ENCODE results near the gene C10orf90. TPM values are rescaled to one million over a fixed set of nuclear protein-coding genes. Genes with fewer than 3 reads are reported as not detected.

C10orf90 gene
- total RNA-seq, 1 experiment from 2014 or later, result 0.59 TPM

DNA sequence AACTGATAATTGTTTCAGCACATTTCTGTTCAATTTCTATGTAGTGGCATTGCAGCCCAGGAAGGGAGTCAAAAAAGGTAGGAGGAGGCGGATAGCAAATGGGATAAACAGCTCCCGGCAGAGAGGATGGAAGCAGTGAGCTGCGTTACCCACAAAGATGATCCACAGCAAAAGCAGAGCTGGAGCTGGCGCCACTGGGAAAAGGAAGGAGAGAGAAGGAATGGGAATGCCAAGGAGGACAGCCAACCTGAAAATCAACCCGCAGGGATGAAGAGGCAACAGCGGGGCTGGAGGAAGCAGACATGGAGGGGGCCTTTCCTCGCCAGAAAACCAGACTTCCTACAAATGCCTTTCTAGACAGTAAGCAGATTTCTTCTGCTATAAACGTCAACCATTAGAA, 199.5 kb downstream of the C10orf90 start:
- H4K20me1 ChIP-seq (ENCODE audit: insufficient read depth), result no peaks in the 10 kb centered on the region
- H3K36me3 ChIP-seq (ENCODE audit: low read depth), result no peaks in the 10 kb centered on the region
- H3K4me3 ChIP-seq, result no peak overlapping the region
- H3F3A ChIP-seq (ENCODE audit: insufficient read depth, low read depth), result no peaks in the 10 kb centered on the region
- no peak overlapping the region for H3K27ac ChIP-seq
- no peak overlapping the region for H2AFZ ChIP-seq
- ChIA-PET CTCF (no interaction called here), POLR2A (ENCODE audit: unreplicated experiment) (no interaction called here)
- no peaks in the 10 kb centered on the region for H3K27me3 ChIP-seq (ENCODE audit: insufficient read depth, low read depth)
- intact Hi-C loops (cut with micrococcal nuclease; ENCODE audit: unreplicated experiment), result no loop called here
- no TSS peak for BruUV-seq (replicated peaks)
- no peak overlapping the region for H3K4me2 ChIP-seq
- TF ChIP-seq, protein P1, sequence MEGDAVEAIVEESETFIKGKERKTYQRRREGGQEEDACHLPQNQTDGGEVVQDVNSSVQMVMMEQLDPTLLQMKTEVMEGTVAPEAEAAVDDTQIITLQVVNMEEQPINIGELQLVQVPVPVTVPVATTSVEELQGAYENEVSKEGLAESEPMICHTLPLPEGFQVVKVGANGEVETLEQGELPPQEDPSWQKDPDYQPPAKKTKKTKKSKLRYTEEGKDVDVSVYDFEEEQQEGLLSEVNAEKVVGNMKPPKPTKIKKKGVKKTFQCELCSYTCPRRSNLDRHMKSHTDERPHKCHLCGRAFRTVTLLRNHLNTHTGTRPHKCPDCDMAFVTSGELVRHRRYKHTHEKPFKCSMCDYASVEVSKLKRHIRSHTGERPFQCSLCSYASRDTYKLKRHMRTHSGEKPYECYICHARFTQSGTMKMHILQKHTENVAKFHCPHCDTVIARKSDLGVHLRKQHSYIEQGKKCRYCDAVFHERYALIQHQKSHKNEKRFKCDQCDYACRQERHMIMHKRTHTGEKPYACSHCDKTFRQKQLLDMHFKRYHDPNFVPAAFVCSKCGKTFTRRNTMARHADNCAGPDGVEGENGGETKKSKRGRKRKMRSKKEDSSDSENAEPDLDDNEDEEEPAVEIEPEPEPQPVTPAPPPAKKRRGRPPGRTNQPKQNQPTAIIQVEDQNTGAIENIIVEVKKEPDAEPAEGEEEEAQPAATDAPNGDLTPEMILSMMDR (conservative IDR thresholded peaks at IDR 0.05), result no peak
- no peak for TF ChIP-seq EZH2 (IDR thresholded peaks at IDR 0.05; ENCODE audit: low read depth)
- no peaks in the 10 kb centered on the region for H3K9me2 ChIP-seq (ENCODE audit: insufficient read depth)
- no peaks in the 10 kb centered on the region for H3K4me1 ChIP-seq (replicated peaks; ENCODE audit: insufficient read depth)
- DNase-seq, result no peak
- no peaks in the 10 kb centered on the region for H3K79me2 ChIP-seq (ENCODE audit: low read depth)
- no peaks in the 10 kb centered on the region for H3K9me3 ChIP-seq (ENCODE audit: insufficient read depth, low read depth)

DNA sequence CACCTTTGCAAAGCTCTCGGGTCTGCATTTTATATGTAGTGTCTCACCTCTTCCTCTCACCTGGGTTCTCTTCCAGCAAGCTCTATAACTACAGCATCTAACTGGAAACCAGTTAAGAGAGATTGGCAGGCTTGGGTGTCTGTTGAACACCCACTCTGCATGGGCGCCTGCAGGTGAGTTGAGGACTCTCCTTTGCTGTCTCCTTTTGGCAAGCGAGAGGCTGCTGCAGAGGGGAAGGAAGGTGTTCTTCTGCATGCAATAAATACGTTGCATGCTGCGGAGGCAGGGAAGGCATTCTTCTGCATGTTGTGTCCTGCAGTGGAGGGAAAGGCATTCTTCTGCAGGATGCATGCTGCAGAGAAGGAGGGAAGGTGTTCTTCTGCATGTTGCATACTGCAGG, 200.8 kb downstream of the C10orf90 start:
- no peaks in the 10 kb centered on the region for H3K36me3 ChIP-seq (ENCODE audit: low read depth)
- no peaks in the 10 kb centered on the region for H3K27me3 ChIP-seq (ENCODE audit: insufficient read depth, low read depth)
- no peak for DNase-seq
- no peak overlapping the region for H2AFZ ChIP-seq
- H3K9me2 ChIP-seq (ENCODE audit: insufficient read depth), result no peaks in the 10 kb centered on the region
- H3F3A ChIP-seq (ENCODE audit: insufficient read depth, low read depth), result no peaks in the 10 kb centered on the region
- TF ChIP-seq EZH2 (IDR thresholded peaks at IDR 0.05; ENCODE audit: low read depth), result no peak
- TF ChIP-seq, protein P1 (conservative IDR thresholded peaks at IDR 0.05), result no peak
- H3K4me2 ChIP-seq, result no peak overlapping the region
- H3K9me3 ChIP-seq (ENCODE audit: insufficient read depth, low read depth), result no peaks in the 10 kb centered on the region
- no peak overlapping the region for H3K27ac ChIP-seq
- intact Hi-C loops (cut with micrococcal nuclease; ENCODE audit: unreplicated experiment), result no loop called here
- H3K4me1 ChIP-seq (replicated peaks; ENCODE audit: insufficient read depth), result no peaks in the 10 kb centered on the region
- H4K20me1 ChIP-seq (ENCODE audit: insufficient read depth), result no peaks in the 10 kb centered on the region
- CTCF ChIA-PET, result interaction anchor here (0.6 kb wide), 1 partner anchor 11 kb away, joined by 3 read pairs; no protein-coding TSS in a partner anchor
- BruUV-seq (replicated peaks), result no TSS peak
- POLR2A ChIA-PET (ENCODE audit: unreplicated experiment), result no interaction called here
- H3K79me2 ChIP-seq (ENCODE audit: low read depth), result no peaks in the 10 kb centered on the region
- H3K4me3 ChIP-seq, result no peak overlapping the region

DNA sequence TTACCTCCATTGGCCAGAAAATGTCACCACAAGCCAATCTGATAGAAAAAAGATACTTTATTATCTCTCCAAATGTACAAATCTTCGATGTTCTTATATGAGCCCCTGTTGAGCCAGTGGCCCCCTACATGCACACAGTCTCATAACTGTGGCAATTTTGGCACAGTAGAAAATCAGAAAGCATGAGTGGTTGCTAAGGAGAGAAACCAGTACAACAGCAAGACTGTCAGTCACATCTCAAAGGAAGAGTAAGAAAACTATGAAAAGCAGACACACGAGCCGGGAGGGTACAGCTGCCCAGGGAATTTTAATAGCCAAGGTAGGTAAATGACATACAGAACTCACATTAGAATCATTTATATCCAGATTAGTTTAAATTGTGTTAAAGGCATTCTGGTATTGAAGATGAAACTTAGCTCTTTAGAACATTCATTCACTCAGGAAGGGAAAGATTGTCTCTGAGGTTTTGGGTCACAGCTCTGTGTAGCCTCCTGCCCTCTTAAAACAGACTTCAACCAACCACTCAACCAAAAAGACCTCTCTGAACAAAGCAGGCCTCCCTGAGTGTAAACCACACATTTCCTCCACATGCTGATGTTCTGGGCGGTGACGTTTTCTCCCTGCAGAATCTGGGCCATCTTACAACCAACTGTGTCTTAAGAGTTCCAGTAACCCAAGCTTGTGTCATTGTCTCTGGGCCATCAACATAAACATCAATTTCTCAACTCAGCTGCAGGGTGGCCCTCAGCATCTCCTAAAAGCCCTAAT, 201.4 kb downstream of the C10orf90 start:
- Histone ChIP-seq H2AFZ (no peak overlapping the region), H3F3A (ENCODE audit: insufficient read depth, low read depth) (no peaks in the 10 kb centered on the region), H3K9me3 (ENCODE audit: insufficient read depth, low read depth) (no peaks in the 10 kb centered on the region), H3K4me2 (no peak overlapping the region), H4K20me1 (ENCODE audit: insufficient read depth) (no peaks in the 10 kb centered on the region), H3K79me2 (ENCODE audit: low read depth) (no peaks in the 10 kb centered on the region), H3K9me2 (ENCODE audit: insufficient read depth) (no peaks in the 10 kb centered on the region), H3K36me3 (ENCODE audit: low read depth) (no peaks in the 10 kb centered on the region), H3K4me1 (replicated peaks; ENCODE audit: insufficient read depth) (no peaks in the 10 kb centered on the region), H3K27me3 (ENCODE audit: insufficient read depth, low read depth) (no peaks in the 10 kb centered on the region), H3K4me3 (no peak overlapping the region), H3K27ac (no peak overlapping the region)
- no peak for DNase-seq
- BruUV-seq (replicated peaks), result no TSS peak
- intact Hi-C loops (cut with micrococcal nuclease; ENCODE audit: unreplicated experiment), result no loop called here
- TF ChIP-seq, protein P1 (conservative IDR thresholded peaks at IDR 0.05), result no peak
- TF ChIP-seq EZH2 (IDR thresholded peaks at IDR 0.05; ENCODE audit: low read depth), result no peak
- CTCF ChIA-PET, result interaction anchor here (0.6 kb wide), 1 partner anchor 10 kb away, joined by 3 read pairs; no protein-coding TSS in a partner anchor
- POLR2A ChIA-PET (ENCODE audit: unreplicated experiment), result interaction anchor here (0.7 kb wide), 1 partner anchor 789 kb away, joined by 3 read pairs; no protein-coding TSS in a partner anchor

Data from PC-9 (cell line).